ENCODE results near the gene MRPL20. TPM values are rescaled to one million over a fixed set of nuclear protein-coding genes. Genes with fewer than 3 reads are reported as not detected.

Gene MRPL20
- total and polyA plus RNA-seq, 9 of the 15 experiments (the other 6 are each of a cell fraction or from before 2014, with no cell fraction given) = 180 to 671 (median 229) TPM

DNA sequence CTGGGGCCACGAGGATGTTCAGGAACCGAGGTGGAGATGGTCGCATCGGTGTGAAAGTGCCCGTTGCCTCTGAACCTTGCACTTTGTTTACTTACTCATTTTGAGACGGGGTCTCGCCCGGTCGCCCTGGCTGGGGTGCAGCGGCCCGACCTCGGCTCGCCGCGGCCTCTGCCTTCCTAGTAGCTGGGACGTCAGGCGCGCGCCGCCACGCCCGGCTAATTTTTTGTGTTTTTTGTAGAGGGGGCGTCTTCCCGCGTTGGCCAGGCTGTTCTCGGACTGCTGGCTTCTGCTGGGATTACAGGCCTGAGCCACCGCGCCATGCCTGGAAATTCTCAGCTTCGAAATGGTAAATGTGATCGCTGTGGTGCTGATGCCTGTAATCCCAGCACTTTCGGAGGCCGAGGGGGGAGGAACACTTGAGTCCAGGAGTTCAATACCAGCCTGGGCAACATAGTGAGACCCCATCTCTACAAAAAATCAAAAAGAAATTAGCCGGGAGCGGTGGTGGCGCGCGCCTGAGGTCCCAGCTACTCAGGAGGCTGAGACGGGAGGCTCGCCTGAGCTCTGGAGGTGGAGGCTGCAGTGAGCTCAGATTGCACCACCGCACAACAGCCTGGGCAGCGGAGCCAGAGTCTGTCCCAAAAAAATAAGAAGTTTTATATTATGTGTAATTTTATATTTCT is 684 bp upstream of the MRPL20 start (continued):
- TF ChIP-seq SMAD2 (IDR thresholded peaks at IDR 0.05; ENCODE audit: low read depth, low read length) (no peak), BRCA1 (IDR thresholded peaks at IDR 0.05) (no peak), BRCA1 (CRISPR knock-in tag; IDR thresholded peaks at IDR 0.05) (0 out of 2 replicates have a peak, but pooled peaks have one; percentile 41), CEBPG (CRISPR knock-in tag; IDR thresholded peaks at IDR 0.05) (no peak), CEBPG (tag; conservative IDR thresholded peaks at IDR 0.05 in 1 of 2, IDR thresholded peaks at IDR 0.05 in 1 of 2) (no peak), POLR2AphosphoS2 (IDR thresholded peaks at IDR 0.05; ENCODE audit: low read length) (0 out of 2 replicates have a peak, but pooled peaks have one; percentile 15), ZBTB7A (IDR thresholded peaks at IDR 0.05; ENCODE audit: borderline replicate concordance, control insufficient read depth, low read depth, low read length) (0 out of 2 replicates have a peak, but pooled peaks have one; percentile 61), SAFB2 (IDR thresholded peaks at IDR 0.05; ENCODE audit: borderline replicate concordance, low read depth, low read length, severe bottlenecking) (no peak), GTF2E2 (tag; IDR thresholded peaks at IDR 0.05) (peak; percentile 87), KDM5B (IDR thresholded peaks at IDR 0.05; ENCODE audit: insufficient replicate concordance, low read depth, low read length) (no peak), ZNF778 (CRISPR knock-in tag; IDR thresholded peaks at IDR 0.05) (no peak), TARDBP (IDR thresholded peaks at IDR 0.05) (no peak), HNRNPUL1 (IDR thresholded peaks at IDR 0.05; ENCODE audit: low read length) (no peak), PHTF2 (CRISPR knock-in tag; IDR thresholded peaks at IDR 0.05) (no peak), YY1 (IDR thresholded peaks at IDR 0.05; ENCODE audit: borderline replicate concordance in 1 of 3, control insufficient read depth in 1 of 3, extremely low read depth in 1 of 3, insufficient read depth in 3 of 3, insufficient read length in 1 of 3, insufficient replicate concordance in 2 of 3, low read depth in 1 of 3, low read length in 2 of 3) (peak in 1 of 3 experiments; percentile 10), KDM1A (IDR thresholded peaks at IDR 0.05) (peak; percentile 46 to 52; a peak in 1 of 4 replicates), SNIP1 (IDR thresholded peaks at IDR 0.05; ENCODE audit: low read depth) (0 out of 2 replicates have a peak, but pooled peaks have one; percentile 21)
- TF ChIP-seq, protein P1, sequence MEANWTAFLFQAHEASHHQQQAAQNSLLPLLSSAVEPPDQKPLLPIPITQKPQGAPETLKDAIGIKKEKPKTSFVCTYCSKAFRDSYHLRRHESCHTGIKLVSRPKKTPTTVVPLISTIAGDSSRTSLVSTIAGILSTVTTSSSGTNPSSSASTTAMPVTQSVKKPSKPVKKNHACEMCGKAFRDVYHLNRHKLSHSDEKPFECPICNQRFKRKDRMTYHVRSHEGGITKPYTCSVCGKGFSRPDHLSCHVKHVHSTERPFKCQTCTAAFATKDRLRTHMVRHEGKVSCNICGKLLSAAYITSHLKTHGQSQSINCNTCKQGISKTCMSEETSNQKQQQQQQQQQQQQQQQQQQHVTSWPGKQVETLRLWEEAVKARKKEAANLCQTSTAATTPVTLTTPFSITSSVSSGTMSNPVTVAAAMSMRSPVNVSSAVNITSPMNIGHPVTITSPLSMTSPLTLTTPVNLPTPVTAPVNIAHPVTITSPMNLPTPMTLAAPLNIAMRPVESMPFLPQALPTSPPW (CRISPR knock-in tag; IDR thresholded peaks at IDR 0.05) = peak; percentile 54
- TF ChIP-seq, protein P2, sequence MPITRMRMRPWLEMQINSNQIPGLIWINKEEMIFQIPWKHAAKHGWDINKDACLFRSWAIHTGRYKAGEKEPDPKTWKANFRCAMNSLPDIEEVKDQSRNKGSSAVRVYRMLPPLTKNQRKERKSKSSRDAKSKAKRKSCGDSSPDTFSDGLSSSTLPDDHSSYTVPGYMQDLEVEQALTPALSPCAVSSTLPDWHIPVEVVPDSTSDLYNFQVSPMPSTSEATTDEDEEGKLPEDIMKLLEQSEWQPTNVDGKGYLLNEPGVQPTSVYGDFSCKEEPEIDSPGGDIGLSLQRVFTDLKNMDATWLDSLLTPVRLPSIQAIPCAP (CRISPR knock-in tag; IDR thresholded peaks at IDR 0.05; ENCODE audit: borderline replicate concordance) = no peak
- TF ChIP-seq, protein P3, sequence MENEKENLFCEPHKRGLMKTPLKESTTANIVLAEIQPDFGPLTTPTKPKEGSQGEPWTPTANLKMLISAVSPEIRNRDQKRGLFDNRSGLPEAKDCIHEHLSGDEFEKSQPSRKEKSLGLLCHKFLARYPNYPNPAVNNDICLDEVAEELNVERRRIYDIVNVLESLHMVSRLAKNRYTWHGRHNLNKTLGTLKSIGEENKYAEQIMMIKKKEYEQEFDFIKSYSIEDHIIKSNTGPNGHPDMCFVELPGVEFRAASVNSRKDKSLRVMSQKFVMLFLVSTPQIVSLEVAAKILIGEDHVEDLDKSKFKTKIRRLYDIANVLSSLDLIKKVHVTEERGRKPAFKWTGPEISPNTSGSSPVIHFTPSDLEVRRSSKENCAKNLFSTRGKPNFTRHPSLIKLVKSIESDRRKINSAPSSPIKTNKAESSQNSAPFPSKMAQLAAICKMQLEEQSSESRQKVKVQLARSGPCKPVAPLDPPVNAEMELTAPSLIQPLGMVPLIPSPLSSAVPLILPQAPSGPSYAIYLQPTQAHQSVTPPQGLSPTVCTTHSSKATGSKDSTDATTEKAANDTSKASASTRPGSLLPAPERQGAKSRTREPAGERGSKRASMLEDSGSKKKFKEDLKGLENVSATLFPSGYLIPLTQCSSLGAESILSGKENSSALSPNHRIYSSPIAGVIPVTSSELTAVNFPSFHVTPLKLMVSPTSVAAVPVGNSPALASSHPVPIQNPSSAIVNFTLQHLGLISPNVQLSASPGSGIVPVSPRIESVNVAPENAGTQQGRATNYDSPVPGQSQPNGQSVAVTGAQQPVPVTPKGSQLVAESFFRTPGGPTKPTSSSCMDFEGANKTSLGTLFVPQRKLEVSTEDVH (IDR thresholded peaks at IDR 0.05; ENCODE audit: low read depth, partially characterized antibody) = no peak
